HT-29 (cell line): Measurements from ENCODE around the gene TBC1D5. TPM values are rescaled to one million over a fixed set of nuclear protein-coding genes. Genes with fewer than 3 reads are reported as not detected.
A peak's percentile ranks its signal among the peaks of the same experiment; 100 is the strongest.
"Not testable (repeated sequence)": the region's sequence is repeated elsewhere in the genome, so short reads cannot be mapped to it uniquely, and the experiment has no call there.

Experiments used
- DNase-seq: peaks from one replicate; pipeline ENCODE4 v3.0.0-alpha.2; 2015; ENCODE audit warnings: low spot score
- total RNA-seq: library from RNA; depleted of rRNA; stranded (reverse); fragments of >200 nt; shearing (Covaris generic); gene quantifications from 2 replicates; pipeline ENCODE4 v1.2.3, GENCODE V29; 2014; rRNA removed

TBC1D5 gene
- total RNA-seq: 9.8 and 13.0 TPM in 2 replicates

- peak; percentile 94 for DNase-seq
Observed at GRCh38 chr3:17742102-17742879, at the start of gene TBC1D5. TSS of gene TBC1D5 (minus strand) at chr3:17742631. CDS start at chr3:17508570, 234,061 bp downstream.

- no peak for DNase-seq
Observed at GRCh38 chr3:17783426-17783825, 41.0 kb upstream of the TBC1D5 start.

GRCh38 chr3:17782751-17783150 is 40.3 kb upstream of the TBC1D5 start:
- no peak for DNase-seq

- DNase-seq: not testable (repeated sequence)
Observed at GRCh38 chr3:17780369-17780768, 37.9 kb upstream of the TBC1D5 start.

- DNase-seq: not testable (repeated sequence)
Observed at GRCh38 chr3:17779304-17780250, 37.1 kb upstream of the TBC1D5 start.

GRCh38 chr3:17777326-17777725 is 34.9 kb upstream of the TBC1D5 start:
- not testable (repeated sequence) for DNase-seq

GRCh38 chr3:17775073-17775472 is 32.6 kb upstream of the TBC1D5 start:
- DNase-seq: no peak

GRCh38 chr3:17774180-17774910 is 31.9 kb upstream of the TBC1D5 start:
- DNase-seq: not testable (repeated sequence)

- no peak for DNase-seq
Observed at GRCh38 chr3:17772556-17772955, 30.1 kb upstream of the TBC1D5 start.

GRCh38 chr3:17771177-17772017 is 29.0 kb upstream of the TBC1D5 start:
- DNase-seq: no peak

GRCh38 chr3:17770682-17771081 is 28.3 kb upstream of the TBC1D5 start:
- no peak for DNase-seq

GRCh38 chr3:17765819-17766472 is 23.5 kb upstream of the TBC1D5 start:
- no peak for DNase-seq

GRCh38 chr3:17761563-17761962 is 19.1 kb upstream of the TBC1D5 start:
- no peak for DNase-seq

GRCh38 chr3:17759901-17760300 is 17.5 kb upstream of the TBC1D5 start:
- DNase-seq: no peak

GRCh38 chr3:17755836-17756235 is 13.4 kb upstream of the TBC1D5 start:
- no peak for DNase-seq

GRCh38 chr3:17753632-17753992 is 11.2 kb upstream of the TBC1D5 start:
- no peak for DNase-seq

GRCh38 chr3:17752876-17753631 is 10.6 kb upstream of the TBC1D5 start:
- DNase-seq: no peak

GRCh38 chr3:17752436-17752835 is 10.0 kb upstream of the TBC1D5 start:
- DNase-seq: no peak

GRCh38 chr3:17749705-17750293 is 7.4 kb upstream of the TBC1D5 start:
- DNase-seq: no peak
